ENCODE data around the gene LTBP2. TPM values are rescaled to one million over a fixed set of nuclear protein-coding genes. Genes with fewer than 3 reads are reported as not detected.

Gene LTBP2
- total and polyA plus RNA-seq, 2 of the 13 experiments (the other 11 are each of a cell fraction or from before 2014, with no cell fraction given), result 0.20 to 0.41 TPM

DNA sequence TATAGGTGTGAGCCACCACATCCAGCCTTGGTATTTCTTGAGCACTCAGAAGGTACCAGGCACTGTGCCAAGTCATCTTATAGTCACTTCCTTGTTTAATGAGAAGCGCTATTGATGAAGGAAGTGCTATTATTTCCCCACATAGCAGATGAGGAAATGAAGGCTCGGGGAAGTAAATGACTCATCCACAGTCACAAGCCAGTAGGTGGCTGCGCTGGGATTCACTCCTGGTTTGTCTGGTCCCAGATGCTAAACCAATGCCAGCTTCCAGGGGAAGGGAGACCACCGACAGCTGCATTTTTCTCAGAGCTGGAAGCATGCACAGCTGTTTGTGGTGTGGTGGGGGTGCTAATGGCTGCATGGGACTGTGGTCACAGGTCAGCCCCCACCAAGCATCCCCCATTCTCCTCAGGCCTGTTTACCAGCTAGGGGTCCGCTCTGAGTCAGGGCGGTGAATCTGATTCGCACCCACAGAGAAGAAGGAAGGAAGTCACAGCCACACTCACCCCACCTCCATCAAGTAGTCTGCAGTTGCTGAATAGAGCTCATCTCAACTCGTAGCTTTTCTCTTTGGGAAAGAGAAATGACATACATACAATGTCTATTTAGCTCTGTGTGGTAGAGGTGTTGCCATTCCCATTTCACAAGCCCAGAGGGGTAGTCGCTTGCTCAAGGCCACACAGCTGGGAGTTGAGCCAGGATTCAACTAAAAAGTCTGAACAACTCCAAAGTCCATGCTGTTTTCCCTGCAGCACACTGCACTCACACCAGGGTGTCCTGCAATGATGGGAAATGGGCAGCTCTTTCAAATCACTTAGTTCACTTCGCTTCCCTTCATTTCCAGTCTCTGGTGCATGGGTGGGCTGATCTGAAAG, 6.3 kb upstream of the LTBP2 start (continued):
- TF ChIP-seq ASH2L (IDR thresholded peaks at IDR 0.05; ENCODE audit: insufficient read length, low read depth, low read length) (peak; percentile 24), FOXP1 (IDR thresholded peaks at IDR 0.05) (no peak), FOXP1 (CRISPR knock-in tag; IDR thresholded peaks at IDR 0.05) (peak; percentile 25; the same call in 1 of the 2 replicates), TOE1 (CRISPR knock-in tag; IDR thresholded peaks at IDR 0.05) (no peak), PAF1 (CRISPR knock-in tag; IDR thresholded peaks at IDR 0.05) (no peak), SP2 (CRISPR knock-in tag; IDR thresholded peaks at IDR 0.05) (no peak), RXRA (CRISPR knock-in tag; IDR thresholded peaks at IDR 0.05) (peak; percentile 24), NCOR1 (IDR thresholded peaks at IDR 0.05; ENCODE audit: borderline replicate concordance, low read length) (no peak; the same call in 1 of the 2 replicates), KDM5A (IDR thresholded peaks at IDR 0.05; ENCODE audit: borderline replicate concordance, low read length) (no peak), ZFP36 (IDR thresholded peaks at IDR 0.05; ENCODE audit: borderline replicate concordance, low read depth, low read length, partially characterized antibody) (peak; percentile 66), FOXJ3 (CRISPR knock-in tag; IDR thresholded peaks at IDR 0.05; ENCODE audit: borderline replicate concordance) (no peak; the same call in 1 of the 2 replicates), EP300 (IDR thresholded peaks at IDR 0.05; ENCODE audit: low read depth in 2 of 2, low read length in 2 of 2) (peak in 1 of 2 experiments; percentile 56; a peak in 1 of 4 replicates), EP300 (CRISPR knock-in tag; IDR thresholded peaks at IDR 0.05; ENCODE audit: borderline replicate concordance) (0 out of 2 replicates have a peak, but pooled peaks have one; percentile 36), MBD4 (IDR thresholded peaks at IDR 0.05; ENCODE audit: borderline replicate concordance, low read length) (no peak), ZNF205 (CRISPR knock-in tag; IDR thresholded peaks at IDR 0.05) (0 out of 2 replicates have a peak, but pooled peaks have one; percentile 30), TBP (CRISPR knock-in tag; IDR thresholded peaks at IDR 0.05) (no peak), ZNF432 (CRISPR knock-in tag; IDR thresholded peaks at IDR 0.05; ENCODE audit: borderline replicate concordance) (no peak)
- TF ChIP-seq, protein P1, sequence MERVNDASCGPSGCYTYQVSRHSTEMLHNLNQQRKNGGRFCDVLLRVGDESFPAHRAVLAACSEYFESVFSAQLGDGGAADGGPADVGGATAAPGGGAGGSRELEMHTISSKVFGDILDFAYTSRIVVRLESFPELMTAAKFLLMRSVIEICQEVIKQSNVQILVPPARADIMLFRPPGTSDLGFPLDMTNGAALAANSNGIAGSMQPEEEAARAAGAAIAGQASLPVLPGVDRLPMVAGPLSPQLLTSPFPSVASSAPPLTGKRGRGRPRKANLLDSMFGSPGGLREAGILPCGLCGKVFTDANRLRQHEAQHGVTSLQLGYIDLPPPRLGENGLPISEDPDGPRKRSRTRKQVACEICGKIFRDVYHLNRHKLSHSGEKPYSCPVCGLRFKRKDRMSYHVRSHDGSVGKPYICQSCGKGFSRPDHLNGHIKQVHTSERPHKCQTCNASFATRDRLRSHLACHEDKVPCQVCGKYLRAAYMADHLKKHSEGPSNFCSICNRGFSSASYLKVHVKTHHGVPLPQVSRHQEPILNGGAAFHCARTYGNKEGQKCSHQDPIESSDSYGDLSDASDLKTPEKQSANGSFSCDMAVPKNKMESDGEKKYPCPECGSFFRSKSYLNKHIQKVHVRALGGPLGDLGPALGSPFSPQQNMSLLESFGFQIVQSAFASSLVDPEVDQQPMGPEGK (CRISPR knock-in tag; IDR thresholded peaks at IDR 0.05), result no peak
- TF ChIP-seq, protein P2, sequence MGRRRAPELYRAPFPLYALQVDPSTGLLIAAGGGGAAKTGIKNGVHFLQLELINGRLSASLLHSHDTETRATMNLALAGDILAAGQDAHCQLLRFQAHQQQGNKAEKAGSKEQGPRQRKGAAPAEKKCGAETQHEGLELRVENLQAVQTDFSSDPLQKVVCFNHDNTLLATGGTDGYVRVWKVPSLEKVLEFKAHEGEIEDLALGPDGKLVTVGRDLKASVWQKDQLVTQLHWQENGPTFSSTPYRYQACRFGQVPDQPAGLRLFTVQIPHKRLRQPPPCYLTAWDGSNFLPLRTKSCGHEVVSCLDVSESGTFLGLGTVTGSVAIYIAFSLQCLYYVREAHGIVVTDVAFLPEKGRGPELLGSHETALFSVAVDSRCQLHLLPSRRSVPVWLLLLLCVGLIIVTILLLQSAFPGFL (CRISPR knock-in tag; IDR thresholded peaks at IDR 0.05), result no peak
- TF ChIP-seq, protein P3, sequence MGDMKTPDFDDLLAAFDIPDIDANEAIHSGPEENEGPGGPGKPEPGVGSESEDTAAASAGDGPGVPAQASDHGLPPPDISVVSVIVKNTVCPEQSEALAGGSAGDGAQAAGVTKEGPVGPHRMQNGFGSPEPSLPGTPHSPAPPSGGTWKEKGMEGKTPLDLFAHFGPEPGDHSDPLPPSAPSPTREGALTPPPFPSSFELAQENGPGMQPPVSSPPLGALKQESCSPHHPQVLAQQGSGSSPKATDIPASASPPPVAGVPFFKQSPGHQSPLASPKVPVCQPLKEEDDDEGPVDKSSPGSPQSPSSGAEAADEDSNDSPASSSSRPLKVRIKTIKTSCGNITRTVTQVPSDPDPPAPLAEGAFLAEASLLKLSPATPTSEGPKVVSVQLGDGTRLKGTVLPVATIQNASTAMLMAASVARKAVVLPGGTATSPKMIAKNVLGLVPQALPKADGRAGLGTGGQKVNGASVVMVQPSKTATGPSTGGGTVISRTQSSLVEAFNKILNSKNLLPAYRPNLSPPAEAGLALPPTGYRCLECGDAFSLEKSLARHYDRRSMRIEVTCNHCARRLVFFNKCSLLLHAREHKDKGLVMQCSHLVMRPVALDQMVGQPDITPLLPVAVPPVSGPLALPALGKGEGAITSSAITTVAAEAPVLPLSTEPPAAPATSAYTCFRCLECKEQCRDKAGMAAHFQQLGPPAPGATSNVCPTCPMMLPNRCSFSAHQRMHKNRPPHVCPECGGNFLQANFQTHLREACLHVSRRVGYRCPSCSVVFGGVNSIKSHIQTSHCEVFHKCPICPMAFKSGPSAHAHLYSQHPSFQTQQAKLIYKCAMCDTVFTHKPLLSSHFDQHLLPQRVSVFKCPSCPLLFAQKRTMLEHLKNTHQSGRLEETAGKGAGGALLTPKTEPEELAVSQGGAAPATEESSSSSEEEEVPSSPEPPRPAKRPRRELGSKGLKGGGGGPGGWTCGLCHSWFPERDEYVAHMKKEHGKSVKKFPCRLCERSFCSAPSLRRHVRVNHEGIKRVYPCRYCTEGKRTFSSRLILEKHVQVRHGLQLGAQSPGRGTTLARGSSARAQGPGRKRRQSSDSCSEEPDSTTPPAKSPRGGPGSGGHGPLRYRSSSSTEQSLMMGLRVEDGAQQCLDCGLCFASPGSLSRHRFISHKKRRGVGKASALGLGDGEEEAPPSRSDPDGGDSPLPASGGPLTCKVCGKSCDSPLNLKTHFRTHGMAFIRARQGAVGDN (CRISPR knock-in tag; IDR thresholded peaks at IDR 0.05), result peak; percentile 41
- TF ChIP-seq, protein P4, sequence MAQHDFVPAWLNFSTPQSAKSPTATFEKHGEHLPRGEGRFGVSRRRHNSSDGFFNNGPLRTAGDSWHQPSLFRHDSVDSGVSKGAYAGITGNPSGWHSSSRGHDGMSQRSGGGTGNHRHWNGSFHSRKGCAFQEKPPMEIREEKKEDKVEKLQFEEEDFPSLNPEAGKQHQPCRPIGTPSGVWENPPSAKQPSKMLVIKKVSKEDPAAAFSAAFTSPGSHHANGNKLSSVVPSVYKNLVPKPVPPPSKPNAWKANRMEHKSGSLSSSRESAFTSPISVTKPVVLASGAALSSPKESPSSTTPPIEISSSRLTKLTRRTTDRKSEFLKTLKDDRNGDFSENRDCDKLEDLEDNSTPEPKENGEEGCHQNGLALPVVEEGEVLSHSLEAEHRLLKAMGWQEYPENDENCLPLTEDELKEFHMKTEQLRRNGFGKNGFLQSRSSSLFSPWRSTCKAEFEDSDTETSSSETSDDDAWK (CRISPR knock-in tag; IDR thresholded peaks at IDR 0.05), result no peak

Data from HepG2 (cell line).